K562 (cell line): Measurements from ENCODE around the gene TUBG2. TPM values are rescaled to one million over a fixed set of nuclear protein-coding genes. Genes with fewer than 3 reads are reported as not detected.
A peak's percentile ranks its signal among the peaks of the same experiment; 100 is the strongest.

ENCODE experiments used
- ADNP ChIP-seq: fragments of 200-800 bp; sonication (Bioruptor generic); IDR thresholded peaks from 2 replicates; pipeline ENCODE4 v1.6.1; 2016; ENCODE audit warnings: missing genetic modification characterization, missing compliant biosample characterization
- BACH1 ChIP-seq: fragments of 200-800 bp; sonication (Bioruptor generic); IDR thresholded peaks from 2 replicates; pipeline ENCODE4 v1.6.1; 2016; ENCODE audit warnings: missing genetic modification characterization, missing compliant biosample characterization
- BMI1 ChIP-seq: fragments of 150-350 bp; IDR thresholded peaks from 2 replicates; pipeline ENCODE4 v1.6.1; 2014; ENCODE audit warnings: low read length
- CHAMP1 ChIP-seq: fragments of 450-650 bp; IDR thresholded peaks from 2 replicates; pipeline ENCODE4 v1.6.1; 2016; ENCODE audit warnings: mild to moderate bottlenecking
- CUX1 ChIP-seq: fragments of 200-800 bp; sonication (Bioruptor generic); IDR thresholded peaks from 2 replicates; pipeline ENCODE4 v1.6.1; 2016; ENCODE audit warnings: missing genetic modification characterization, missing compliant biosample characterization
- DIDO1 ChIP-seq: fragments of 450-650 bp; IDR thresholded peaks from 2 replicates; pipeline ENCODE4 v1.6.1; 2016; ENCODE audit warnings: low read depth, missing biosample characterization, missing genetic modification characterization
- FIP1L1 ChIP-seq: fragments of 200-400 bp; formaldehyde crosslinking; IDR thresholded peaks from 2 replicates; pipeline ENCODE4 v1.6.1; 2018; ENCODE audit warnings: mild to moderate bottlenecking, low read depth, low read length; ENCODE audit not compliant: poor library complexity, severe bottlenecking
- ILK ChIP-seq: fragments of 450-650 bp; IDR thresholded peaks from 2 replicates; pipeline ENCODE4 v1.6.1; 2016; ENCODE audit warnings: missing genetic modification characterization, low read depth, mild to moderate bottlenecking, missing compliant biosample characterization, moderate library complexity, borderline replicate concordance
- JUN ChIP-seq, 2 experiments: sonication (generic) in 1 of 2; formaldehyde crosslinking in 1 of 2; IDR thresholded peaks; 2 replicates each; pipeline versions ENCODE4 v1.6.1 to v1.8.0; 2012 to 2022; ENCODE audit warnings: borderline replicate concordance in 2 of 2, mild to moderate bottlenecking in 2 of 2, improper control_type of control experiment in 1 of 2, low read depth in 1 of 2, low read length in 1 of 2, missing genetic modification reagents in 1 of 2
- KLF1 ChIP-seq: fragments of 450-650 bp; IDR thresholded peaks from 2 replicates; pipeline ENCODE4 v1.6.1; 2016; ENCODE audit warnings: missing genetic modification characterization, missing compliant biosample characterization
- MAFG ChIP-seq: fragments of 450-650 bp; conservative IDR thresholded peaks from 2 replicates; pipeline ENCODE4 v1.6.1; 2016; ENCODE audit warnings: missing genetic modification characterization, missing compliant biosample characterization
- MBD2 ChIP-seq: sonication (generic); IDR thresholded peaks from 2 replicates; pipeline ENCODE4 v1.6.1; 2016; ENCODE audit warnings: low read depth, borderline replicate concordance
- PCBP1 ChIP-seq: fragments of 200-400 bp; formaldehyde crosslinking; IDR thresholded peaks from 2 replicates; pipeline ENCODE4 v1.6.1; 2018; ENCODE audit warnings: mild to moderate bottlenecking, low read depth, low read length; ENCODE audit not compliant: poor library complexity, severe bottlenecking
- PHTF2 ChIP-seq: fragments of 250-450 bp; sonication (Bioruptor Pico); IDR thresholded peaks from 2 replicates; pipeline ENCODE4 v1.5.0; 2021; ENCODE audit warnings: mild to moderate bottlenecking
- TBL1XR1 ChIP-seq, 2 experiments: IDR thresholded peaks; 2 replicates each; pipeline ENCODE4 v1.6.1; 2012; ENCODE audit warnings: improper control_type of control experiment in 2 of 2, low read length in 2 of 2, mild to moderate bottlenecking in 1 of 2
- U2AF1 ChIP-seq: fragments of 200-400 bp; formaldehyde crosslinking; optimal IDR thresholded peaks from 2 replicates; pipeline ENCODE3; 2017; ENCODE audit warnings: mild to moderate bottlenecking, low read depth, low read length, moderate library complexity
- ZBTB7A ChIP-seq: IDR thresholded peaks from 2 replicates; pipeline ENCODE4 v1.6.1; 2011; ENCODE audit warnings: low read depth, mild to moderate bottlenecking, low read length, moderate library complexity, borderline replicate concordance; ENCODE audit not compliant: control insufficient read depth
- ZNF146 ChIP-seq: IDR thresholded peaks from one replicate; pipeline ENCODE4 v1.6.1; 2018; ENCODE audit warnings: missing compliant biosample characterization; ENCODE audit not compliant: unreplicated experiment
- ZNF174 ChIP-seq: fragments of 250-450 bp; sonication (Bioruptor Pico); IDR thresholded peaks from 2 replicates; pipeline ENCODE4 v1.4.0; 2020; ENCODE audit warnings: mild to moderate bottlenecking
- polyA plus RNA-seq, 8 experiments: library from polyadenylated mRNA; depleted of rRNA in 4 of 8; stranded (reverse) in 5 of 8; unstranded in 3 of 8; fragments of >200 nt; fragmentation: Nextera tagmentation in 2 of 8; fragmentation: Illumina TruSeq in 1 of 8; extraction: Ambion mirVana in 2 of 8; extraction: Trizol in 1 of 8; gene quantifications; 2 replicates each; pipeline versions ENCODE4 v1.2.1 to v1.2.3, GENCODE V29; 2011 to 2014; ENCODE audit warnings: inconsistent platforms in 1 of 8, missing spikeins in 1 of 8
- total RNA-seq, 7 experiments: library from RNA; depleted of rRNA in 6 of 7; stranded (reverse); fragments of >200 nt in 6 of 7; fragmentation: Illumina TruSeq in 2 of 7; extraction: Trizol in 2 of 7; gene quantifications; 2 replicates each; pipeline versions ENCODE4 v1.2.1 to v1.2.3, GENCODE V29; 2011 to 2021; ENCODE audit warnings: low replicate concordance in 1 of 7

Gene TUBG2
- total and polyA plus RNA-seq, 9 of the 15 experiments (the other 6 are each of a cell fraction or from before 2014, with no cell fraction given), result 0.09 to 0.80 (median 0.24) TPM; not detected in 2

GRCh38 chr17:42677921-42678781, 19.1 kb downstream of the TUBG2 start (continued):
- TF ChIP-seq CUX1 (CRISPR knock-in tag) (no peak), FIP1L1 (peak; percentile 55), ZNF146 (CRISPR knock-in tag) (no peak), PHTF2 (no peak), ILK (tag) (no peak), JUN (IDR thresholded peaks at IDR 0.05; ENCODE audit: borderline replicate concordance, low read depth, low read length) (no peak), JUN (CRISPR knock-in tag; IDR thresholded peaks at IDR 0.05; ENCODE audit: borderline replicate concordance) (no peak), BMI1 (no peak), CHAMP1 (no peak), TBL1XR1 (IDR thresholded peaks at IDR 0.05; ENCODE audit: low read length in 2 of 2) (0 out of 4 replicates have a peak, but pooled peaks of 1 of the 2 experiments have one; percentile 13), U2AF1 (no peak), DIDO1 (no peak), ZBTB7A (peak; percentile 79), PCBP1 (peak; percentile 76), BACH1 (peak; percentile 39; the same call in 1 of the 2 replicates), ZNF174 (CRISPR knock-in tag) (no peak), ADNP (tag) (no peak), MBD2 (no peak; the same call in 1 of the 2 replicates), MAFG (tag) (peak; percentile 76), KLF1 (tag) (no peak)
